ENCODE measurements around the gene KLRF2.

- no peak for TF ChIP-seq YY1 (IDR thresholded peaks at IDR 0.05; ENCODE audit: insufficient read depth, insufficient read length)
- TF ChIP-seq SUZ12 (IDR thresholded peaks at IDR 0.05; ENCODE audit: extremely low read depth, insufficient read depth, insufficient read length) = no peak
These were observed 49.6 kb upstream of the KLRF2 start for GRCh38 chr12:9831720-9832119.
